GM12872 (cell line): ENCODE results near the gene DDX6.

ENCODE experiments used
- CTCF ChIP-seq: IDR thresholded peaks from 3 replicates; pipeline ENCODE4 v1.5.1; 2011; ENCODE audit warnings: low read depth, mild to moderate bottlenecking, low read length, moderate library complexity; ENCODE audit not compliant: insufficient read depth

Gene DDX6

GRCh38 chr11:118742304-118742703 is 48.7 kb downstream of the DDX6 start:
- TF ChIP-seq CTCF, result no peak

GRCh38 chr11:118740892-118741291 is 50.1 kb downstream of the DDX6 start:
- TF ChIP-seq CTCF, result no peak

GRCh38 chr11:118735203-118735602 is 55.8 kb downstream of the DDX6 start:
- no peak for TF ChIP-seq CTCF

GRCh38 chr11:118734031-118734430 is 56.9 kb downstream of the DDX6 start:
- TF ChIP-seq CTCF, result no peak

- no peak for TF ChIP-seq CTCF
These were observed 75.1 kb downstream of the DDX6 start for GRCh38 chr11:118715837-118716260.

- TF ChIP-seq CTCF, result no peak
These were observed 75.6 kb downstream of the DDX6 start for GRCh38 chr11:118715245-118715831.

- TF ChIP-seq CTCF, result no peak
These were observed 76.1 kb downstream of the DDX6 start for GRCh38 chr11:118714816-118715215.
